NB4 (cell line): Measurements from ENCODE around the gene TMEM181.

Experiments used
- POLR2A ChIP-seq: IDR thresholded peaks from 2 replicates; pipeline ENCODE4 v1.6.1; 2011; ENCODE audit warnings: mild to moderate bottlenecking; ENCODE audit not compliant: insufficient read length; ENCODE audit errors: extremely low read depth
- TF ChIP-seq, protein P1 (sequence below): IDR thresholded peaks from one replicate; pipeline ENCODE4 v1.5.1; 2012; ENCODE audit warnings: low read depth, low read length

GRCh38 chr6:158643836-158644230 lies 83.9 kb downstream of the TMEM181 start:
- TF ChIP-seq, protein P1, sequence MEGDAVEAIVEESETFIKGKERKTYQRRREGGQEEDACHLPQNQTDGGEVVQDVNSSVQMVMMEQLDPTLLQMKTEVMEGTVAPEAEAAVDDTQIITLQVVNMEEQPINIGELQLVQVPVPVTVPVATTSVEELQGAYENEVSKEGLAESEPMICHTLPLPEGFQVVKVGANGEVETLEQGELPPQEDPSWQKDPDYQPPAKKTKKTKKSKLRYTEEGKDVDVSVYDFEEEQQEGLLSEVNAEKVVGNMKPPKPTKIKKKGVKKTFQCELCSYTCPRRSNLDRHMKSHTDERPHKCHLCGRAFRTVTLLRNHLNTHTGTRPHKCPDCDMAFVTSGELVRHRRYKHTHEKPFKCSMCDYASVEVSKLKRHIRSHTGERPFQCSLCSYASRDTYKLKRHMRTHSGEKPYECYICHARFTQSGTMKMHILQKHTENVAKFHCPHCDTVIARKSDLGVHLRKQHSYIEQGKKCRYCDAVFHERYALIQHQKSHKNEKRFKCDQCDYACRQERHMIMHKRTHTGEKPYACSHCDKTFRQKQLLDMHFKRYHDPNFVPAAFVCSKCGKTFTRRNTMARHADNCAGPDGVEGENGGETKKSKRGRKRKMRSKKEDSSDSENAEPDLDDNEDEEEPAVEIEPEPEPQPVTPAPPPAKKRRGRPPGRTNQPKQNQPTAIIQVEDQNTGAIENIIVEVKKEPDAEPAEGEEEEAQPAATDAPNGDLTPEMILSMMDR, result no peak
- no peak for TF ChIP-seq POLR2A
